SU-DHL-6 (cell line): Measurements from ENCODE around the gene RALGPS1.

Experiments
- CTCF ChIP-seq: fragments of 200-600 bp; sonication (generic); IDR thresholded peaks from one replicate; pipeline ENCODE4 v1.5.1; 2017; ENCODE audit warnings: antibody characterized with exemption, mild to moderate bottlenecking, low read length, moderate library complexity; ENCODE audit not compliant: insufficient read depth, poor library complexity, severe bottlenecking
- EZH2phosphoT487 ChIP-seq: fragments of 200-600 bp; sonication (generic), shearing (Covaris generic); conservative IDR thresholded peaks from 2 replicates; pipeline ENCODE4 v1.6.1; 2018; ENCODE audit warnings: mild to moderate bottlenecking, antibody characterized with exemption, low read length, moderate library complexity, mixed read lengths

GRCh38 chr9:127033789-127034188 lies 119.2 kb downstream of the RALGPS1 start:
- no peak for TF ChIP-seq EZH2phosphoT487
- TF ChIP-seq CTCF = no peak
